Measurements from ENCODE around the gene CORO1A.

DNA sequence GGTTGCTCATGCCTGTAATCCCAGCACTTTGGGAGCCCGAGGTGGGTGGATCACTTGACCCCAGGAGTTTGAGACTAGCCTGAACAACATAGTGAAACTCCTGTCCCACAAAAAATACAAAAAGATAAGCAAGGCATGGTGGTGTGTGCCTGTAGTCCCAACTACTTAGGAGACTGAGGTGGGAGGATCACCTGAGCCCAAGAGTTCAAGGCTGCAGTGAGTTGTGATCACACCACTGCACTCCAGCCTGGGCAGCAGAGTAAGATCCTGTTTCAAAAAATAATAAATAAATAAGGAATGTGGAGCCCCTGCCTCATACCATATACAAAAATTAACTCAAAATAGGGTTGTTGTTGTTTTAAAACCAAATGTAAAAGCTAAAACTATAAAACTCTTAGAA, 26.2 kb upstream of the CORO1A start:
- TF ChIP-seq, protein P1, sequence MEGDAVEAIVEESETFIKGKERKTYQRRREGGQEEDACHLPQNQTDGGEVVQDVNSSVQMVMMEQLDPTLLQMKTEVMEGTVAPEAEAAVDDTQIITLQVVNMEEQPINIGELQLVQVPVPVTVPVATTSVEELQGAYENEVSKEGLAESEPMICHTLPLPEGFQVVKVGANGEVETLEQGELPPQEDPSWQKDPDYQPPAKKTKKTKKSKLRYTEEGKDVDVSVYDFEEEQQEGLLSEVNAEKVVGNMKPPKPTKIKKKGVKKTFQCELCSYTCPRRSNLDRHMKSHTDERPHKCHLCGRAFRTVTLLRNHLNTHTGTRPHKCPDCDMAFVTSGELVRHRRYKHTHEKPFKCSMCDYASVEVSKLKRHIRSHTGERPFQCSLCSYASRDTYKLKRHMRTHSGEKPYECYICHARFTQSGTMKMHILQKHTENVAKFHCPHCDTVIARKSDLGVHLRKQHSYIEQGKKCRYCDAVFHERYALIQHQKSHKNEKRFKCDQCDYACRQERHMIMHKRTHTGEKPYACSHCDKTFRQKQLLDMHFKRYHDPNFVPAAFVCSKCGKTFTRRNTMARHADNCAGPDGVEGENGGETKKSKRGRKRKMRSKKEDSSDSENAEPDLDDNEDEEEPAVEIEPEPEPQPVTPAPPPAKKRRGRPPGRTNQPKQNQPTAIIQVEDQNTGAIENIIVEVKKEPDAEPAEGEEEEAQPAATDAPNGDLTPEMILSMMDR (conservative IDR thresholded peaks at IDR 0.05; ENCODE audit: low read depth in 2 of 2), result no peak
- TF ChIP-seq EZH2 (IDR thresholded peaks at IDR 0.05; ENCODE audit: low read depth, unreplicated experiment) (no peak), POLR2AphosphoS5 (IDR thresholded peaks at IDR 0.05; ENCODE audit: low read depth) (no peak), EZH2phosphoT487 (IDR thresholded peaks at IDR 0.05; ENCODE audit: unreplicated experiment) (no peak), JUNB (IDR thresholded peaks at IDR 0.05; ENCODE audit: unreplicated experiment) (no peak), CREB1 (CRISPR knock-in tag; IDR thresholded peaks at IDR 0.05; ENCODE audit: low read depth) (no peak), NANOG (IDR thresholded peaks at IDR 0.05; ENCODE audit: borderline replicate concordance) (no peak), ZNF331 (CRISPR knock-in tag; IDR thresholded peaks at IDR 0.05; ENCODE audit: low read depth) (no peak), ZNF114 (CRISPR knock-in tag; IDR thresholded peaks at IDR 0.05) (no peak)
- TF ChIP-seq, protein P2, sequence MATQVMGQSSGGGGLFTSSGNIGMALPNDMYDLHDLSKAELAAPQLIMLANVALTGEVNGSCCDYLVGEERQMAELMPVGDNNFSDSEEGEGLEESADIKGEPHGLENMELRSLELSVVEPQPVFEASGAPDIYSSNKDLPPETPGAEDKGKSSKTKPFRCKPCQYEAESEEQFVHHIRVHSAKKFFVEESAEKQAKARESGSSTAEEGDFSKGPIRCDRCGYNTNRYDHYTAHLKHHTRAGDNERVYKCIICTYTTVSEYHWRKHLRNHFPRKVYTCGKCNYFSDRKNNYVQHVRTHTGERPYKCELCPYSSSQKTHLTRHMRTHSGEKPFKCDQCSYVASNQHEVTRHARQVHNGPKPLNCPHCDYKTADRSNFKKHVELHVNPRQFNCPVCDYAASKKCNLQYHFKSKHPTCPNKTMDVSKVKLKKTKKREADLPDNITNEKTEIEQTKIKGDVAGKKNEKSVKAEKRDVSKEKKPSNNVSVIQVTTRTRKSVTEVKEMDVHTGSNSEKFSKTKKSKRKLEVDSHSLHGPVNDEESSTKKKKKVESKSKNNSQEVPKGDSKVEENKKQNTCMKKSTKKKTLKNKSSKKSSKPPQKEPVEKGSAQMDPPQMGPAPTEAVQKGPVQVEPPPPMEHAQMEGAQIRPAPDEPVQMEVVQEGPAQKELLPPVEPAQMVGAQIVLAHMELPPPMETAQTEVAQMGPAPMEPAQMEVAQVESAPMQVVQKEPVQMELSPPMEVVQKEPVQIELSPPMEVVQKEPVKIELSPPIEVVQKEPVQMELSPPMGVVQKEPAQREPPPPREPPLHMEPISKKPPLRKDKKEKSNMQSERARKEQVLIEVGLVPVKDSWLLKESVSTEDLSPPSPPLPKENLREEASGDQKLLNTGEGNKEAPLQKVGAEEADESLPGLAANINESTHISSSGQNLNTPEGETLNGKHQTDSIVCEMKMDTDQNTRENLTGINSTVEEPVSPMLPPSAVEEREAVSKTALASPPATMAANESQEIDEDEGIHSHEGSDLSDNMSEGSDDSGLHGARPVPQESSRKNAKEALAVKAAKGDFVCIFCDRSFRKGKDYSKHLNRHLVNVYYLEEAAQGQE (IDR thresholded peaks at IDR 0.05; ENCODE audit: unreplicated experiment), result no peak
- TF ChIP-seq, protein P3, sequence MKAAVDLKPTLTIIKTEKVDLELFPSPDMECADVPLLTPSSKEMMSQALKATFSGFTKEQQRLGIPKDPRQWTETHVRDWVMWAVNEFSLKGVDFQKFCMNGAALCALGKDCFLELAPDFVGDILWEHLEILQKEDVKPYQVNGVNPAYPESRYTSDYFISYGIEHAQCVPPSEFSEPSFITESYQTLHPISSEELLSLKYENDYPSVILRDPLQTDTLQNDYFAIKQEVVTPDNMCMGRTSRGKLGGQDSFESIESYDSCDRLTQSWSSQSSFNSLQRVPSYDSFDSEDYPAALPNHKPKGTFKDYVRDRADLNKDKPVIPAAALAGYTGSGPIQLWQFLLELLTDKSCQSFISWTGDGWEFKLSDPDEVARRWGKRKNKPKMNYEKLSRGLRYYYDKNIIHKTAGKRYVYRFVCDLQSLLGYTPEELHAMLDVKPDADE (IDR thresholded peaks at IDR 0.05), result no peak
- TF ChIP-seq, protein P4, sequence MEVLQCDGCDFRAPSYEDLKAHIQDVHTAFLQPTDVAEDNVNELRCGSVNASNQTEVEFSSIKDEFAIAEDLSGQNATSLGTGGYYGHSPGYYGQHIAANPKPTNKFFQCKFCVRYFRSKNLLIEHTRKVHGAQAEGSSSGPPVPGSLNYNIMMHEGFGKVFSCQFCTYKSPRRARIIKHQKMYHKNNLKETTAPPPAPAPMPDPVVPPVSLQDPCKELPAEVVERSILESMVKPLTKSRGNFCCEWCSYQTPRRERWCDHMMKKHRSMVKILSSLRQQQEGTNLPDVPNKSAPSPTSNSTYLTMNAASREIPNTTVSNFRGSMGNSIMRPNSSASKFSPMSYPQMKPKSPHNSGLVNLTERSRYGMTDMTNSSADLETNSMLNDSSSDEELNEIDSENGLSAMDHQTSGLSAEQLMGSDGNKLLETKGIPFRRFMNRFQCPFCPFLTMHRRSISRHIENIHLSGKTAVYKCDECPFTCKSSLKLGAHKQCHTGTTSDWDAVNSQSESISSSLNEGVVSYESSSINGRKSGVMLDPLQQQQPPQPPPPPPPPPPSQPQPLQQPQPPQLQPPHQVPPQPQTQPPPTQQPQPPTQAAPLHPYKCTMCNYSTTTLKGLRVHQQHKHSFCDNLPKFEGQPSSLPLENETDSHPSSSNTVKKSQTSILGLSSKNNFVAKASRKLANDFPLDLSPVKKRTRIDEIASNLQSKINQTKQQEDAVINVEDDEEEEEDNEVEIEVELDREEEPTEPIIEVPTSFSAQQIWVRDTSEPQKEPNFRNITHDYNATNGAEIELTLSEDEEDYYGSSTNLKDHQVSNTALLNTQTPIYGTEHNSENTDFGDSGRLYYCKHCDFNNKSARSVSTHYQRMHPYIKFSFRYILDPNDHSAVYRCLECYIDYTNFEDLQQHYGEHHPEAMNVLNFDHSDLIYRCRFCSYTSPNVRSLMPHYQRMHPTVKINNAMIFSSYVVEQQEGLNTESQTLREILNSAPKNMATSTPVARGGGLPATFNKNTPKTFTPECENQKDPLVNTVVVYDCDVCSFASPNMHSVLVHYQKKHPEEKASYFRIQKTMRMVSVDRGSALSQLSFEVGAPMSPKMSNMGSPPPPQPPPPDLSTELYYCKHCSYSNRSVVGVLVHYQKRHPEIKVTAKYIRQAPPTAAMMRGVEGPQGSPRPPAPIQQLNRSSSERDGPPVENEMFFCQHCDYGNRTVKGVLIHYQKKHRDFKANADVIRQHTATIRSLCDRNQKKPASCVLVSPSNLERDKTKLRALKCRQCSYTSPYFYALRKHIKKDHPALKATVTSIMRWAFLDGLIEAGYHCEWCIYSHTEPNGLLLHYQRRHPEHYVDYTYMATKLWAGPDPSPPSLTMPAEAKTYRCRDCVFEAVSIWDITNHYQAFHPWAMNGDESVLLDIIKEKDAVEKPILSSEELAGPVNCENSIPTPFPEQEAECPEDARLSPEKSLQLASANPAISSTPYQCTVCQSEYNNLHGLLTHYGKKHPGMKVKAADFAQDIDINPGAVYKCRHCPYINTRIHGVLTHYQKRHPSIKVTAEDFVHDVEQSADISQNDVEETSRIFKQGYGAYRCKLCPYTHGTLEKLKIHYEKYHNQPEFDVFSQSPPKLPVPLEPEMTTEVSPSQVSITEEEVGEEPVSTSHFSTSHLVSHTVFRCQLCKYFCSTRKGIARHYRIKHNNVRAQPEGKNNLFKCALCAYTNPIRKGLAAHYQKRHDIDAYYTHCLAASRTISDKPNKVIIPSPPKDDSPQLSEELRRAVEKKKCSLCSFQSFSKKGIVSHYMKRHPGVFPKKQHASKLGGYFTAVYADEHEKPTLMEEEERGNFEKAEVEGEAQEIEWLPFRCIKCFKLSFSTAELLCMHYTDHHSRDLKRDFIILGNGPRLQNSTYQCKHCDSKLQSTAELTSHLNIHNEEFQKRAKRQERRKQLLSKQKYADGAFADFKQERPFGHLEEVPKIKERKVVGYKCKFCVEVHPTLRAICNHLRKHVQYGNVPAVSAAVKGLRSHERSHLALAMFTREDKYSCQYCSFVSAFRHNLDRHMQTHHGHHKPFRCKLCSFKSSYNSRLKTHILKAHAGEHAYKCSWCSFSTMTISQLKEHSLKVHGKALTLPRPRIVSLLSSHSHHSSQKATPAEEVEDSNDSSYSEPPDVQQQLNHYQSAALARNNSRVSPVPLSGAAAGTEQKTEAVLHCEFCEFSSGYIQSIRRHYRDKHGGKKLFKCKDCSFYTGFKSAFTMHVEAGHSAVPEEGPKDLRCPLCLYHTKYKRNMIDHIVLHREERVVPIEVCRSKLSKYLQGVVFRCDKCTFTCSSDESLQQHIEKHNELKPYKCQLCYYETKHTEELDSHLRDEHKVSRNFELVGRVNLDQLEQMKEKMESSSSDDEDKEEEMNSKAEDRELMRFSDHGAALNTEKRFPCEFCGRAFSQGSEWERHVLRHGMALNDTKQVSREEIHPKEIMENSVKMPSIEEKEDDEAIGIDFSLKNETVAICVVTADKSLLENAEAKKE (CRISPR knock-in tag; IDR thresholded peaks at IDR 0.05), result no peak

Data from GM23338 (cell line).